Epithelial cell of esophagus (primary cell): ENCODE measurements around the gene TUBD1.

Source experiments
- DNase-seq: peaks from one replicate; pipeline ENCODE4 v3.0.0; 2010; ENCODE audit warnings: low read depth
- H3K4me3 ChIP-seq: 2 replicates; pipeline ENCODE4 v1.5.1; 2011; ENCODE audit warnings: mild to moderate bottlenecking, low read length, control low read depth
- TF ChIP-seq, protein P1 (sequence below): IDR thresholded peaks from 2 replicates; pipeline ENCODE4 v1.5.1; 2011; ENCODE audit warnings: low read depth, mild to moderate bottlenecking, low read length, control low read depth, inconsistent platforms; ENCODE audit not compliant: insufficient read depth; ENCODE audit errors: missing control alignments

The TUBD1 gene

DNA sequence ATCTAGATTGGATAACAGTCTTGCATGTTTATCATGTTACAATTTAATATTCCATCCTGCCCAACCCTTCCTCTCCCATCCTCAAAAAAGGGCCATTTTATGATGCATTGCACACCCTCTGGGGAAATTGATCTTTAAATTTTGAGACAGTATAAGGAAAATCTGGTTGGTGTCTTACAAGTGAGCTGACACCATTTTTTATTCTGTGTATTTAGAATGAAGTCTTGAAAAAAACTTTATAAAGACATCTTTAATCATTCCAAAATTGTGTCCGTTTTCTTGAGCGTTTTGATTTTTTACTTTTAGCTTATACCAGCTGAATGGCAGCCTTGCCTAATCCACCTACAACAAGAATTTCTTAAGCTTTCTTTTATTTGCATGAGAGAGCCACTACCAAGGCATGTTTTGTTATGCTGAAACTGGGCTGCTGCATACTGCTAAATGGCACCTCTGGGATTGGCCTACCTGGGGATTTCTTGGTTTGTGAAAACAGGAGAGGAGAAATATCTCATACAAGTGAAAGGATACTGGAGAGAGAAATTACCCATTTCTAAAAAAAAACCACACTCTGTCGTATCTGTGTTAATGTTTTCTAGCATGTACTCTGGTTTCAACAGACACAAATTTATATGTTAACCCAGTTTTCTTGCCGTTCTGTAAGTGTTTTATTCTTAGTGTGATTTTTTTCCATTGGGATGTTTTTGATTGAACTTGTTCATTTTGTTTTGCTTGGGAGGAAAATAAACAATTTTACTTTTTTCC is 52.2 kb downstream of the TUBD1 start:
- DNase-seq = peak; percentile 44
- TF ChIP-seq, protein P1, sequence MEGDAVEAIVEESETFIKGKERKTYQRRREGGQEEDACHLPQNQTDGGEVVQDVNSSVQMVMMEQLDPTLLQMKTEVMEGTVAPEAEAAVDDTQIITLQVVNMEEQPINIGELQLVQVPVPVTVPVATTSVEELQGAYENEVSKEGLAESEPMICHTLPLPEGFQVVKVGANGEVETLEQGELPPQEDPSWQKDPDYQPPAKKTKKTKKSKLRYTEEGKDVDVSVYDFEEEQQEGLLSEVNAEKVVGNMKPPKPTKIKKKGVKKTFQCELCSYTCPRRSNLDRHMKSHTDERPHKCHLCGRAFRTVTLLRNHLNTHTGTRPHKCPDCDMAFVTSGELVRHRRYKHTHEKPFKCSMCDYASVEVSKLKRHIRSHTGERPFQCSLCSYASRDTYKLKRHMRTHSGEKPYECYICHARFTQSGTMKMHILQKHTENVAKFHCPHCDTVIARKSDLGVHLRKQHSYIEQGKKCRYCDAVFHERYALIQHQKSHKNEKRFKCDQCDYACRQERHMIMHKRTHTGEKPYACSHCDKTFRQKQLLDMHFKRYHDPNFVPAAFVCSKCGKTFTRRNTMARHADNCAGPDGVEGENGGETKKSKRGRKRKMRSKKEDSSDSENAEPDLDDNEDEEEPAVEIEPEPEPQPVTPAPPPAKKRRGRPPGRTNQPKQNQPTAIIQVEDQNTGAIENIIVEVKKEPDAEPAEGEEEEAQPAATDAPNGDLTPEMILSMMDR = no peak
- H3K4me3 ChIP-seq = peak overlapping the region; percentile 93

DNA sequence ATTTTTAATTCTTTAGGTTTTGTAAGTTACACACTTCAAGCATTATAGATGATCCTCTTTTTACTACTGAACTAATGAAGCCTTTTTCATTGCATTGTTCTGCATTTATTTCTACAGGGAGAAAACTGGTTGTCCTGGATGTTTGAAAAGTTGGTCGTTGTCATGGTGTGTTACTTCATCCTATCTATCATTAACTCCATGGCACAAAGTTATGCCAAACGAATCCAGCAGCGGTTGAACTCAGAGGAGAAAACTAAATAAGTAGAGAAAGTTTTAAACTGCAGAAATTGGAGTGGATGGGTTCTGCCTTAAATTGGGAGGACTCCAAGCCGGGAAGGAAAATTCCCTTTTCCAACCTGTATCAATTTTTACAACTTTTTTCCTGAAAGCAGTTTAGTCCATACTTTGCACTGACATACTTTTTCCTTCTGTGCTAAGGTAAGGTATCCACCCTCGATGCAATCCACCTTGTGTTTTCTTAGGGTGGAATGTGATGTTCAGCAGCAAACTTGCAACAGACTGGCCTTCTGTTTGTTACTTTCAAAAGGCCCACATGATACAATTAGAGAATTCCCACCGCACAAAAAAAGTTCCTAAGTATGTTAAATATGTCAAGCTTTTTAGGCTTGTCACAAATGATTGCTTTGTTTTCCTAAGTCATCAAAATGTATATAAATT is 53.0 kb downstream of the TUBD1 start:
- no peak for DNase-seq
- H3K4me3 ChIP-seq = peak overlapping the region; percentile 93
- TF ChIP-seq, protein P1 = no peak

- no peak for DNase-seq
- H3K4me3 ChIP-seq = peak overlapping the region; percentile 93
- TF ChIP-seq, protein P1 = no peak
Measured at GRCh38 chr17:59838052-59838916, 54.5 kb downstream of the TUBD1 start.

DNA sequence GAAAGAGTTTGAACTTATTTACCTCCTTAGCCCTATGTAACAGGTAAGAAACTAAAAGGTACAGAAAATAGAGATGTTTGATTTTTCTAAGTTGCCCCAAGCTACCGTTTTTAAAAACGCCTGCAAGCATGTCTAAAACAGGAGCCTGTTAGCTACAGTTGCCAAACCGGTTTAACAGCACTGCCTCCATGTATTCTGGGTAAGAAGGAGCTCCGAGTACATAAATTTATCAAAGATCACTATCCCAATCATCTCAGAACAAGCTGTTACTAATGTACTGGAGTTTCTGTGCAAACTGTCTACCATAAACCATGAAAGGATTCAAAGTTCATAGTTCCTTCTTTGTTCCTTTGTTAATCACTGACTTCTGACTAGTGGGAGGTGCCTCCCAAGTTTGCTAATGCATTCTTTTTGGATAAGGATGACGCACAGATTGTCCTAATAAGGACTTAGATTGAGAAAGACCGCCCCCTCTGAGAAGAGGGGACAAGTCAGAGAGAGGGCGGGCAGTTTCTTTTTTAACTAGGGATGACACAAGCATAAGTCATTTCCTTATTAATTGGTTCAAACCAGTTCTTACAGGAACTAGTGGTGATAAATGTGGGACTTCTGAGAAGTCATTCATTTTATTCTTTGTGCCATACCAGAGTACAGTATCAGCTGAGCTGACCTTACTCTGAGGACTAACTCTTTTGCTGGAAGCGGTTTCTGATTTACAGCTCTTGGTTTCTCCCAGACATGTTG is 55.3 kb downstream of the TUBD1 start:
- H3K4me3 ChIP-seq = peak overlapping the region; percentile 93
- peak; percentile 99 for DNase-seq
- TF ChIP-seq, protein P1 = no peak

DNA sequence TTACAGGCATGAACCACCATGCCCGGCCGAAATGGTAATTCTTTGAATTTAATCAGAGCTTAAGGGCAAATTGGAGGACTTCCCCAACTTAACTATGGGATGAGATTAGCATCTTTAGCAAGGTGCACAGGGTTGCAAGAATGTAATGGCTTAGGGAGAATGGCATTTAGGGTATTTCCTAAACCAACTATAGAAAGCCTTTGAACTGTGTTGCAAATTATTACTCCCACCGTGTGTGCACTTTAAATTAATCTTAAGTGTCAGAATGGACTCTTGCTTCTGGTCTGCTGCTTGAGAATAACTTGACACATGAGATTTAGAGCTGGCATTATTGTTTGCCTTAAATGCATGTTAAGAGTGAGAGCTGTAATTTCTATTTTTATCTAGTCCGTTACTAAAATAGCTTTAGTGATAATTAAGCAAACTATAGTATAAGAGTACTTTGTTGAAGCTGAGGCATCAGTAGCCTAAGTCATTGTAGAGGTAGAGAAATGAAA is 59.8 kb downstream of the TUBD1 start:
- no peak for DNase-seq

More for the DNA sequence above, 59.8 kb downstream of the TUBD1 start:
- TF ChIP-seq, protein P1 = no peak
- H3K4me3 ChIP-seq = no peak overlapping the region
